ENCODE results near the gene RPS3A. TPM values are rescaled to one million over a fixed set of nuclear protein-coding genes. Genes with fewer than 3 reads are reported as not detected.

Gene RPS3A
- total RNA-seq, 1 experiment from 2014 or later = 2,111 TPM

DNA sequence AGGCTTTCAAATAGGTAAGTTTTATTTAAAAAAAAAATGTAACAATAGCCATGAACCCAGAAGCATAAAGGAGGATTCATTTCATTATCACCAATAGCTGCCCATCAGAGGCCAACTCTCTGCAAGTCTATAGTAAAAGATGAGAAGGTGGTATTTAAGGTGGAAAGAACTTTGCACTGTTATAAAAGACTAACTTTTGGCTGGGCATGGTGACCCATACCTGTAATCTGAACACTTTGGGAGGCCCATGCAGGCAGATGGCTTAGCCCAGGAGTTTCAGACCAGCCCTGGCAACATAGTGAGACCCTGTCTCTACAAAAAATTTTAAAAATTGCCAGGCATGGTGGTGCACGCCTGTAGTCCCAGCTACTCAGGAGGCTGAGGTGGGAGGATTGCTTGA is 43.3 kb downstream of the RPS3A start:
- CTCF ChIA-PET = no interaction called here
- ATAC-seq = no peak
- no peaks in the 10 kb centered on the region for H3K9me3 Mint-ChIP-seq
- H3K4me3 Mint-ChIP-seq = no peak overlapping the region
- TF ChIP-seq RELA (CRISPR knock-in tag; IDR thresholded peaks at IDR 0.05; ENCODE audit: borderline replicate concordance) (no peak), NR3C1 (CRISPR knock-in tag; conservative IDR thresholded peaks at IDR 0.05; ENCODE audit: low read depth) (no peak), SP1 (CRISPR knock-in tag; conservative IDR thresholded peaks at IDR 0.05) (no peak), ZNF138 (CRISPR knock-in tag; conservative IDR thresholded peaks at IDR 0.05) (no peak), FOXP1 (CRISPR knock-in tag; IDR thresholded peaks at IDR 0.05; ENCODE audit: borderline replicate concordance) (no peak), IRF2 (CRISPR knock-in tag; IDR thresholded peaks at IDR 0.05; ENCODE audit: borderline replicate concordance, low read depth) (no peak)
- TF ChIP-seq, protein P1, sequence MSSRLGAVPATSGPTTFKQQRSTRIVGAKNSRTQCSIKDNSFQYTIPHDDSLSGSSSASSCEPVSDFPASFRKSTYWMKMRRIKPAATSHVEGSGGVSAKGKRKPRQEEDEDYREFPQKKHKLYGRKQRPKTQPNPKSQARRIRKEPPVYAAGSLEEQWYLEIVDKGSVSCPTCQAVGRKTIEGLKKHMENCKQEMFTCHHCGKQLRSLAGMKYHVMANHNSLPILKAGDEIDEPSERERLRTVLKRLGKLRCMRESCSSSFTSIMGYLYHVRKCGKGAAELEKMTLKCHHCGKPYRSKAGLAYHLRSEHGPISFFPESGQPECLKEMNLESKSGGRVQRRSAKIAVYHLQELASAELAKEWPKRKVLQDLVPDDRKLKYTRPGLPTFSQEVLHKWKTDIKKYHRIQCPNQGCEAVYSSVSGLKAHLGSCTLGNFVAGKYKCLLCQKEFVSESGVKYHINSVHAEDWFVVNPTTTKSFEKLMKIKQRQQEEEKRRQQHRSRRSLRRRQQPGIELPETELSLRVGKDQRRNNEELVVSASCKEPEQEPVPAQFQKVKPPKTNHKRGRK (CRISPR knock-in tag; IDR thresholded peaks at IDR 0.05; ENCODE audit: borderline replicate concordance) = no peak
- TF ChIP-seq, protein P2, sequence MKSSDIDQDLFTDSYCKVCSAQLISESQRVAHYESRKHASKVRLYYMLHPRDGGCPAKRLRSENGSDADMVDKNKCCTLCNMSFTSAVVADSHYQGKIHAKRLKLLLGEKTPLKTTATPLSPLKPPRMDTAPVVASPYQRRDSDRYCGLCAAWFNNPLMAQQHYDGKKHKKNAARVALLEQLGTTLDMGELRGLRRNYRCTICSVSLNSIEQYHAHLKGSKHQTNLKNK (CRISPR knock-in tag; IDR thresholded peaks at IDR 0.05) = no peak
- POLR2A ChIA-PET = no interaction called here
- H3K4me1 Mint-ChIP-seq = peaks cover 6% of the 10 kb centered on the region; the same call in 1 of the 2 replicates
- no peak for DNase-seq (ENCODE audit: low spot score)
- H3K27me3 Mint-ChIP-seq (ENCODE audit: low read depth) = no peaks in the 10 kb centered on the region
- H3K27ac Mint-ChIP-seq = no peak overlapping the region
- peaks cover 27% of the 10 kb centered on the region for H3K36me3 Mint-ChIP-seq

DNA sequence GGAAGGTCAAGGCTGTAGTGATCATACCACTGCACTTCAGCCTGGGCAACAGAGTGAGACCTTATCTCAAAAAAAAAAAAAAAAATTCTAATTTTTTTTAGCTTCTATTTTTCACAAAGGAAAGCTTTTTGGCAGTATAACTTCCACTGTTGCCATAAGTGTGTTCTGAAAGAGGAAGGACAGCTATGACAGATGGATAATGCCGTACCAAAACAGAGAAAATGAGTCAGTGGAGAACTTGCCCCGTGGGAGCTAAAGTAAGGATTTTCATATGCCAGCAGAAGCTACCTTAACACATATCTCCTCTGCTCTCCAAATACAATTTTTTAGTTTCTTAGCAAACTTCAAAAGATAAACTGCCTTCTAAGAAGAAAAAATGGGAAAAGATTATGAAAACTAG is 43.7 kb downstream of the RPS3A start:
- no peak for ATAC-seq
- POLR2A ChIA-PET = interaction anchor here (0.6 kb wide), 1 partner anchor 39 kb away, joined by 3 read pairs; no protein-coding TSS in a partner anchor
- TF ChIP-seq, protein P3, sequence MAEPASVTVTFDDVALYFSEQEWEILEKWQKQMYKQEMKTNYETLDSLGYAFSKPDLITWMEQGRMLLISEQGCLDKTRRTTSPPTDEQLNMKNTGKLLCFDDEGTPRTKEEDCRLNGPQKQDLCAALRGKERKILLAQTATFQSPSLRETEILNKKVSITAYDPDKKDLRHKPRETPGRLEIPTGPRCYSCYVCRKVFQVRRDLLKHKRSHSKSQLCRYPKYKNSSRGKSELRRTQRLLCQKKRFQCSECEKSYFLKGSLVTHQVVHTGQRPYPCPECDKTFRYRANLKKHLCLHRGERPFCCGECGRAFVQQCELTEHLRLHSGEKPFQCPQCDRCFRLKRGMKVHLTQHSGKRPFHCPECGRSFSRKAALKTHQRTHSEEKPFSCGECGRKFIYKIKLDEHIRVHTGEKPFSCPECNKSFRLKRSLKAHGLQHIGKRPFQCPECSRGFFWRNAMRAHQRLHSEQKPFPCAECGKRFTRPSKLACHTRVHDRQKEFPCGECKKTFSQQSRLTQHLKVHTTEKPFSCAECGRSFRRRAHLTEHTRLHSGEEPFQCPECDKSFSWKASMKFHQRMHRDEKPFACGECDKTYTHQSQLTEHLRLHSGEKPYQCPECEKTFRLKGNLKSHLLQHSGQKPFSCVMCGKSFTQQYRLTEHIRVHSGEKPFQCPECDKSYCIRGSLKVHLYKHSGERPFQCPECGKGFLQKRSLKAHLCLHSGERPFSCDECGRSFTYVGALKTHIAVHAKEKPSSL (CRISPR knock-in tag; conservative IDR thresholded peaks at IDR 0.05) = no peak
- TF ChIP-seq ZNF396 (CRISPR knock-in tag; IDR thresholded peaks at IDR 0.05; ENCODE audit: borderline replicate concordance) (no peak), KAT7 (CRISPR knock-in tag; IDR thresholded peaks at IDR 0.05; ENCODE audit: borderline replicate concordance) (no peak), IRF2 (CRISPR knock-in tag; IDR thresholded peaks at IDR 0.05; ENCODE audit: borderline replicate concordance, low read depth) (no peak), RORB (CRISPR knock-in tag; IDR thresholded peaks at IDR 0.05) (no peak), NR3C1 (CRISPR knock-in tag; conservative IDR thresholded peaks at IDR 0.05; ENCODE audit: low read depth) (no peak), CREM (CRISPR knock-in tag; IDR thresholded peaks at IDR 0.05) (no peak), CBFB (CRISPR knock-in tag; IDR thresholded peaks at IDR 0.05; ENCODE audit: low read depth) (no peak), JAZF1 (CRISPR knock-in tag; IDR thresholded peaks at IDR 0.05) (no peak)
- TF ChIP-seq, protein P4, sequence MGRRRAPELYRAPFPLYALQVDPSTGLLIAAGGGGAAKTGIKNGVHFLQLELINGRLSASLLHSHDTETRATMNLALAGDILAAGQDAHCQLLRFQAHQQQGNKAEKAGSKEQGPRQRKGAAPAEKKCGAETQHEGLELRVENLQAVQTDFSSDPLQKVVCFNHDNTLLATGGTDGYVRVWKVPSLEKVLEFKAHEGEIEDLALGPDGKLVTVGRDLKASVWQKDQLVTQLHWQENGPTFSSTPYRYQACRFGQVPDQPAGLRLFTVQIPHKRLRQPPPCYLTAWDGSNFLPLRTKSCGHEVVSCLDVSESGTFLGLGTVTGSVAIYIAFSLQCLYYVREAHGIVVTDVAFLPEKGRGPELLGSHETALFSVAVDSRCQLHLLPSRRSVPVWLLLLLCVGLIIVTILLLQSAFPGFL (CRISPR knock-in tag; IDR thresholded peaks at IDR 0.05; ENCODE audit: borderline replicate concordance) = no peak
- TF ChIP-seq, protein P5, sequence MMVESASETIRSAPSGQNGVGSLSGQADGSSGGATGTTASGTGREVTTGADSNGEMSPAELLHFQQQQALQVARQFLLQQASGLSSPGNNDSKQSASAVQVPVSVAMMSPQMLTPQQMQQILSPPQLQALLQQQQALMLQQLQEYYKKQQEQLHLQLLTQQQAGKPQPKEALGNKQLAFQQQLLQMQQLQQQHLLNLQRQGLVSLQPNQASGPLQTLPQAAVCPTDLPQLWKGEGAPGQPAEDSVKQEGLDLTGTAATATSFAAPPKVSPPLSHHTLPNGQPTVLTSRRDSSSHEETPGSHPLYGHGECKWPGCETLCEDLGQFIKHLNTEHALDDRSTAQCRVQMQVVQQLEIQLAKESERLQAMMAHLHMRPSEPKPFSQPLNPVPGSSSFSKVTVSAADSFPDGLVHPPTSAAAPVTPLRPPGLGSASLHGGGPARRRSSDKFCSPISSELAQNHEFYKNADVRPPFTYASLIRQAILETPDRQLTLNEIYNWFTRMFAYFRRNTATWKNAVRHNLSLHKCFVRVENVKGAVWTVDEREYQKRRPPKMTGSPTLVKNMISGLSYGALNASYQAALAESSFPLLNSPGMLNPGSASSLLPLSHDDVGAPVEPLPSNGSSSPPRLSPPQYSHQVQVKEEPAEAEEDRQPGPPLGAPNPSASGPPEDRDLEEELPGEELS (CRISPR knock-in tag; IDR thresholded peaks at IDR 0.05) = no peak
- TF ChIP-seq, protein P6, sequence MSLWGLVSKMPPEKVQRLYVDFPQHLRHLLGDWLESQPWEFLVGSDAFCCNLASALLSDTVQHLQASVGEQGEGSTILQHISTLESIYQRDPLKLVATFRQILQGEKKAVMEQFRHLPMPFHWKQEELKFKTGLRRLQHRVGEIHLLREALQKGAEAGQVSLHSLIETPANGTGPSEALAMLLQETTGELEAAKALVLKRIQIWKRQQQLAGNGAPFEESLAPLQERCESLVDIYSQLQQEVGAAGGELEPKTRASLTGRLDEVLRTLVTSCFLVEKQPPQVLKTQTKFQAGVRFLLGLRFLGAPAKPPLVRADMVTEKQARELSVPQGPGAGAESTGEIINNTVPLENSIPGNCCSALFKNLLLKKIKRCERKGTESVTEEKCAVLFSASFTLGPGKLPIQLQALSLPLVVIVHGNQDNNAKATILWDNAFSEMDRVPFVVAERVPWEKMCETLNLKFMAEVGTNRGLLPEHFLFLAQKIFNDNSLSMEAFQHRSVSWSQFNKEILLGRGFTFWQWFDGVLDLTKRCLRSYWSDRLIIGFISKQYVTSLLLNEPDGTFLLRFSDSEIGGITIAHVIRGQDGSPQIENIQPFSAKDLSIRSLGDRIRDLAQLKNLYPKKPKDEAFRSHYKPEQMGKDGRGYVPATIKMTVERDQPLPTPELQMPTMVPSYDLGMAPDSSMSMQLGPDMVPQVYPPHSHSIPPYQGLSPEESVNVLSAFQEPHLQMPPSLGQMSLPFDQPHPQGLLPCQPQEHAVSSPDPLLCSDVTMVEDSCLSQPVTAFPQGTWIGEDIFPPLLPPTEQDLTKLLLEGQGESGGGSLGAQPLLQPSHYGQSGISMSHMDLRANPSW (CRISPR knock-in tag; conservative IDR thresholded peaks at IDR 0.05; ENCODE audit: low read depth) = no peak
- TF ChIP-seq, protein P7, sequence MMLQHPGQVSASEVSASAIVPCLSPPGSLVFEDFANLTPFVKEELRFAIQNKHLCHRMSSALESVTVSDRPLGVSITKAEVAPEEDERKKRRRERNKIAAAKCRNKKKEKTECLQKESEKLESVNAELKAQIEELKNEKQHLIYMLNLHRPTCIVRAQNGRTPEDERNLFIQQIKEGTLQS (CRISPR knock-in tag; conservative IDR thresholded peaks at IDR 0.05) = no peak
- TF ChIP-seq, protein P8, sequence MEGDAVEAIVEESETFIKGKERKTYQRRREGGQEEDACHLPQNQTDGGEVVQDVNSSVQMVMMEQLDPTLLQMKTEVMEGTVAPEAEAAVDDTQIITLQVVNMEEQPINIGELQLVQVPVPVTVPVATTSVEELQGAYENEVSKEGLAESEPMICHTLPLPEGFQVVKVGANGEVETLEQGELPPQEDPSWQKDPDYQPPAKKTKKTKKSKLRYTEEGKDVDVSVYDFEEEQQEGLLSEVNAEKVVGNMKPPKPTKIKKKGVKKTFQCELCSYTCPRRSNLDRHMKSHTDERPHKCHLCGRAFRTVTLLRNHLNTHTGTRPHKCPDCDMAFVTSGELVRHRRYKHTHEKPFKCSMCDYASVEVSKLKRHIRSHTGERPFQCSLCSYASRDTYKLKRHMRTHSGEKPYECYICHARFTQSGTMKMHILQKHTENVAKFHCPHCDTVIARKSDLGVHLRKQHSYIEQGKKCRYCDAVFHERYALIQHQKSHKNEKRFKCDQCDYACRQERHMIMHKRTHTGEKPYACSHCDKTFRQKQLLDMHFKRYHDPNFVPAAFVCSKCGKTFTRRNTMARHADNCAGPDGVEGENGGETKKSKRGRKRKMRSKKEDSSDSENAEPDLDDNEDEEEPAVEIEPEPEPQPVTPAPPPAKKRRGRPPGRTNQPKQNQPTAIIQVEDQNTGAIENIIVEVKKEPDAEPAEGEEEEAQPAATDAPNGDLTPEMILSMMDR (IDR thresholded peaks at IDR 0.05) = no peak
- TF ChIP-seq, protein P9, sequence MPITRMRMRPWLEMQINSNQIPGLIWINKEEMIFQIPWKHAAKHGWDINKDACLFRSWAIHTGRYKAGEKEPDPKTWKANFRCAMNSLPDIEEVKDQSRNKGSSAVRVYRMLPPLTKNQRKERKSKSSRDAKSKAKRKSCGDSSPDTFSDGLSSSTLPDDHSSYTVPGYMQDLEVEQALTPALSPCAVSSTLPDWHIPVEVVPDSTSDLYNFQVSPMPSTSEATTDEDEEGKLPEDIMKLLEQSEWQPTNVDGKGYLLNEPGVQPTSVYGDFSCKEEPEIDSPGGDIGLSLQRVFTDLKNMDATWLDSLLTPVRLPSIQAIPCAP (CRISPR knock-in tag; IDR thresholded peaks at IDR 0.05) = no peak

More for the DNA sequence above, 43.7 kb downstream of the RPS3A start:
- no peak for DNase-seq (ENCODE audit: low spot score)
- Mint-ChIP-seq H3K27ac (no peak overlapping the region), H3K4me3 (no peak overlapping the region), H3K36me3 (peaks cover 31% of the 10 kb centered on the region), H3K4me1 (peaks cover 6% of the 10 kb centered on the region; the same call in 1 of the 2 replicates), H3K9me3 (no peaks in the 10 kb centered on the region), H3K27me3 (ENCODE audit: low read depth) (no peaks in the 10 kb centered on the region)
- CTCF ChIA-PET = interaction anchor here (1.5 kb wide), 1 partner anchor 346 kb away, joined by 3 read pairs; no protein-coding TSS in a partner anchor

All from WTC11 (cell line).